Liver (tissue), 9 donors: ENCODE measurements around the gene EGFLAM. TPM values are rescaled to one million over a fixed set of nuclear protein-coding genes. Genes with fewer than 3 reads are reported as not detected.

Experiments used
- DNase-seq: peaks from one replicate; pipeline ENCODE4 v3.0.0-alpha.2; 2017; ENCODE audit warnings: low spot score
- H3K27ac ChIP-seq, 2 donors: one replicate each; pipeline ENCODE4 v1.7.0; 2013; ENCODE audit warnings: inconsistent platforms in 2 of 2, low read length in 2 of 2, control low read depth in 1 of 2, low read depth in 1 of 2, mild to moderate bottlenecking in 1 of 2
- H3K27me3 ChIP-seq, 4 donors: one replicate each; pipeline versions ENCODE4 v1.6.1 to v1.7.0; 2013; ENCODE audit warnings: low read length in 3 of 4, inconsistent platforms in 1 of 4, mild to moderate bottlenecking in 1 of 4, moderate library complexity in 1 of 4; ENCODE audit not compliant: control insufficient read depth in 4 of 4, insufficient read depth in 4 of 4
- H3K36me3 ChIP-seq, 4 donors: one replicate each; pipeline versions ENCODE4 v1.6.1 to v1.7.0; 2013; ENCODE audit warnings: low read length in 3 of 4, mild to moderate bottlenecking in 3 of 4, low read depth in 1 of 4, moderate library complexity in 1 of 4; ENCODE audit not compliant: control insufficient read depth in 4 of 4, insufficient read depth in 3 of 4
- H3K4me1 ChIP-seq, 4 donors: one replicate each; pipeline versions ENCODE4 v1.6.1 to v1.7.0; 2013; ENCODE audit warnings: low read length in 3 of 4, mild to moderate bottlenecking in 3 of 4, moderate library complexity in 1 of 4; ENCODE audit not compliant: control insufficient read depth in 4 of 4, insufficient read depth in 4 of 4
- H3K4me3 ChIP-seq, 3 donors: one replicate each; pipeline versions ENCODE4 v1.6.1 to v1.7.0; 2013; ENCODE audit warnings: low read length in 3 of 3, control low read depth in 1 of 3, low read depth in 1 of 3, mild to moderate bottlenecking in 1 of 3
- H3K9ac ChIP-seq, 2 donors: one replicate each; pipeline ENCODE4 v1.7.0; 2013; ENCODE audit warnings: low read length in 2 of 2, mild to moderate bottlenecking in 2 of 2, moderate library complexity in 2 of 2, control low read depth in 1 of 2, low read depth in 1 of 2
- H3K9me3 ChIP-seq, 4 donors: one replicate each; pipeline versions ENCODE4 v1.6.1 to v1.7.0; 2013; ENCODE audit warnings: low read length in 3 of 4; ENCODE audit not compliant: control insufficient read depth in 4 of 4
- EGR1 ChIP-seq, 2 donors: IDR thresholded peaks; 2 replicates each; pipeline ENCODE4 v1.6.1; 2016 to 2018; ENCODE audit warnings: antibody characterized with exemption in 2 of 2, low read depth in 2 of 2
- FOXA1 ChIP-seq: IDR thresholded peaks from 2 replicates; pipeline ENCODE4 v1.6.1; 2016; ENCODE audit warnings: antibody characterized with exemption
- FOXA2 ChIP-seq: IDR thresholded peaks from 2 replicates; pipeline ENCODE4 v1.6.1; 2016; ENCODE audit warnings: antibody characterized with exemption
- GABPA ChIP-seq, 2 donors: IDR thresholded peaks in 1 of 2; conservative IDR thresholded peaks in 1 of 2; 2 replicates each; pipeline ENCODE4 v1.6.1; 2016; ENCODE audit warnings: antibody characterized with exemption in 2 of 2, mild to moderate bottlenecking in 1 of 2, moderate library complexity in 1 of 2
- HNF4A ChIP-seq, 2 donors: conservative IDR thresholded peaks; 2 replicates each; pipeline ENCODE4 v1.6.1; 2016; ENCODE audit warnings: antibody characterized with exemption in 2 of 2, mild to moderate bottlenecking in 2 of 2
- HNF4G ChIP-seq: IDR thresholded peaks from 2 replicates; pipeline ENCODE4 v1.6.1; 2016; ENCODE audit warnings: antibody characterized with exemption
- JUND ChIP-seq, 2 donors: IDR thresholded peaks; 2 replicates each; pipeline ENCODE4 v1.6.1; 2016; ENCODE audit warnings: antibody characterized with exemption in 2 of 2
- NR2F2 ChIP-seq: IDR thresholded peaks from 2 replicates; pipeline ENCODE4 v1.6.1; 2016; ENCODE audit warnings: antibody characterized with exemption
- RAD21 ChIP-seq, 2 donors: IDR thresholded peaks; 2 replicates each; pipeline ENCODE4 v1.6.1; 2016; ENCODE audit warnings: antibody characterized with exemption in 2 of 2, mild to moderate bottlenecking in 2 of 2
- RXRA ChIP-seq, 2 donors: IDR thresholded peaks; 2 replicates each; pipeline ENCODE4 v1.6.1; 2017 to 2018; ENCODE audit warnings: antibody characterized with exemption in 2 of 2, mild to moderate bottlenecking in 1 of 2
- SP1 ChIP-seq: IDR thresholded peaks from 2 replicates; pipeline ENCODE4 v1.6.1; 2018; ENCODE audit warnings: antibody characterized with exemption, mild to moderate bottlenecking
- TAF1 ChIP-seq: conservative IDR thresholded peaks from 2 replicates; pipeline ENCODE4 v1.6.1; 2016; ENCODE audit warnings: antibody characterized with exemption, mild to moderate bottlenecking
- YY1 ChIP-seq: IDR thresholded peaks from 2 replicates; pipeline ENCODE4 v1.6.1; 2016; ENCODE audit warnings: antibody characterized with exemption, mild to moderate bottlenecking
- whole genome bisulfite sequencing: extraction: QIAGEN DNeasy Blood & Tissue Kit; methylation state at CpG from one replicate; pipeline ENCODE4 v1.1.7; 2013; 5-methylcytosine and 5-hydroxymethylcytosine counted together
- polyA plus RNA-seq, 2 donors: library from polyadenylated mRNA; stranded (reverse) in 1 of 2; unstranded in 1 of 2; fragments of 200-250 nt in 1 of 2; fragments of >200 nt in 1 of 2; fragmentation: Nextera tagmentation in 1 of 2; extraction: Ambion mirVana in 1 of 2; gene quantifications; one replicate each; pipeline versions ENCODE4 v1.2.1 to v1.2.3, GENCODE V29; 2013 to 2015
- total RNA-seq, 2 donors: library from RNA; depleted of rRNA; stranded (reverse); fragments of >200 nt; gene quantifications; one replicate each; pipeline ENCODE4 v1.2.3, GENCODE V29; 2014
- TF ChIP-seq, protein P1 (sequence below): fragments of 150-350 bp; IDR thresholded peaks from 2 replicates; pipeline ENCODE4 v1.5.1; 2017; ENCODE audit warnings: improper control_type of control experiment, low read depth, low read length; ENCODE audit not compliant: missing input control
- TF ChIP-seq, protein P2 (sequence below): IDR thresholded peaks from 2 replicates; pipeline ENCODE4 v1.6.1; 2016; ENCODE audit warnings: antibody characterized with exemption, mild to moderate bottlenecking
- TF ChIP-seq, protein P3 (sequence below): IDR thresholded peaks from 2 replicates; pipeline ENCODE4 v1.6.1; 2016; ENCODE audit warnings: antibody characterized with exemption
- TF ChIP-seq, protein P4 (sequence below): IDR thresholded peaks from 2 replicates; pipeline ENCODE4 v1.6.1; 2016; ENCODE audit warnings: antibody characterized with exemption
- donor health status: healthy.
- donor health status: healthy.
- donor health status: healthy.
- donor health status: healthy.
- donor health status: healthy.

Gene EGFLAM
- total and polyA plus RNA-seq, 4 donors: 1.1 to 4.9 (median 1.9) TPM

DNA sequence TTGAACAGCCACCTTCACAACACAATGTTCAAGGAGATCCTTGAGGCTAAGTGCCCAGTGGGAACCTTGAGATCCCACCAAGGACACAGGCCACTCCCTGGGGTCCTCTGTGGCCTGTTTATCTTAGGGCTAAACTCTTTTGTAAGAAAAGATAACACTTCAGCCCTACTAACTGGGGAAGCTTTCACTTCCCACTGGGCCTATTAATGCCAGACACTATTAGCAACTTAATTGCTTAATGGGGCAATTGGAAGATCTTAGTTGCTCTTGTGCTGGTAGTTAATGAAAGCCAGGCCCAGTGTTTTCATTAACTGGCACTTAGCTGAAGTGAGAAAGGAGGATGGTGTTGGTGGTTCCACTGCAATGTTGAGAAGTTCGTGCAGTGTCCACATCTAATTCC, 117.1 kb downstream of the EGFLAM start (continued):
- TF ChIP-seq, protein P1, sequence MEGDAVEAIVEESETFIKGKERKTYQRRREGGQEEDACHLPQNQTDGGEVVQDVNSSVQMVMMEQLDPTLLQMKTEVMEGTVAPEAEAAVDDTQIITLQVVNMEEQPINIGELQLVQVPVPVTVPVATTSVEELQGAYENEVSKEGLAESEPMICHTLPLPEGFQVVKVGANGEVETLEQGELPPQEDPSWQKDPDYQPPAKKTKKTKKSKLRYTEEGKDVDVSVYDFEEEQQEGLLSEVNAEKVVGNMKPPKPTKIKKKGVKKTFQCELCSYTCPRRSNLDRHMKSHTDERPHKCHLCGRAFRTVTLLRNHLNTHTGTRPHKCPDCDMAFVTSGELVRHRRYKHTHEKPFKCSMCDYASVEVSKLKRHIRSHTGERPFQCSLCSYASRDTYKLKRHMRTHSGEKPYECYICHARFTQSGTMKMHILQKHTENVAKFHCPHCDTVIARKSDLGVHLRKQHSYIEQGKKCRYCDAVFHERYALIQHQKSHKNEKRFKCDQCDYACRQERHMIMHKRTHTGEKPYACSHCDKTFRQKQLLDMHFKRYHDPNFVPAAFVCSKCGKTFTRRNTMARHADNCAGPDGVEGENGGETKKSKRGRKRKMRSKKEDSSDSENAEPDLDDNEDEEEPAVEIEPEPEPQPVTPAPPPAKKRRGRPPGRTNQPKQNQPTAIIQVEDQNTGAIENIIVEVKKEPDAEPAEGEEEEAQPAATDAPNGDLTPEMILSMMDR: no peak
- TF ChIP-seq YY1: no peak
- no peak for TF ChIP-seq TAF1
- TF ChIP-seq FOXA2: no peak
- no peak for TF ChIP-seq GABPA (IDR thresholded peaks at IDR 0.05 in 1 of 2, conservative IDR thresholded peaks at IDR 0.05 in 1 of 2)
- no peak for TF ChIP-seq HNF4A (conservative IDR thresholded peaks at IDR 0.05)

DNA sequence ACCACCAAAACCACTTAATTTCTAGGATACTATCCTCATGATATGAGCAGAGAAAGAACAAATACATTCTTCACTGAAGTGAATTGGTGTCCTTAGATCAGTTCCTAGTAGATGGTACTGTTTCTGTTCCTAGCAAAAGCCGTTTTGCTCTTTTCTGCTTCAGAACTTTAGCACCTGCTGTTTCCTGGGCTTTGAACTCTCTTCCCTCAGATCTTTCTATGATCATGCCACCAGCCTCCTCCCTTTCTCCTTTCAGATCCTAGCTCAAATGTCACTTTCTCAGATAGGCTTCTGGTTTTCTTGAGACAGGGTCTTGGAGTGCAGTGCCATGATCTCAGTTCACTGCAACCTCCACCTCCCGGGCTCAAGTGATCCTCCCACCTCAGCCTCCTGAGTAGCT, 118.0 kb downstream of the EGFLAM start:
- TF ChIP-seq SP1 (no peak), EGR1 (IDR thresholded peaks at IDR 0.05; ENCODE audit: low read depth in 2 of 2) (no peak)
- TF ChIP-seq, protein P2, sequence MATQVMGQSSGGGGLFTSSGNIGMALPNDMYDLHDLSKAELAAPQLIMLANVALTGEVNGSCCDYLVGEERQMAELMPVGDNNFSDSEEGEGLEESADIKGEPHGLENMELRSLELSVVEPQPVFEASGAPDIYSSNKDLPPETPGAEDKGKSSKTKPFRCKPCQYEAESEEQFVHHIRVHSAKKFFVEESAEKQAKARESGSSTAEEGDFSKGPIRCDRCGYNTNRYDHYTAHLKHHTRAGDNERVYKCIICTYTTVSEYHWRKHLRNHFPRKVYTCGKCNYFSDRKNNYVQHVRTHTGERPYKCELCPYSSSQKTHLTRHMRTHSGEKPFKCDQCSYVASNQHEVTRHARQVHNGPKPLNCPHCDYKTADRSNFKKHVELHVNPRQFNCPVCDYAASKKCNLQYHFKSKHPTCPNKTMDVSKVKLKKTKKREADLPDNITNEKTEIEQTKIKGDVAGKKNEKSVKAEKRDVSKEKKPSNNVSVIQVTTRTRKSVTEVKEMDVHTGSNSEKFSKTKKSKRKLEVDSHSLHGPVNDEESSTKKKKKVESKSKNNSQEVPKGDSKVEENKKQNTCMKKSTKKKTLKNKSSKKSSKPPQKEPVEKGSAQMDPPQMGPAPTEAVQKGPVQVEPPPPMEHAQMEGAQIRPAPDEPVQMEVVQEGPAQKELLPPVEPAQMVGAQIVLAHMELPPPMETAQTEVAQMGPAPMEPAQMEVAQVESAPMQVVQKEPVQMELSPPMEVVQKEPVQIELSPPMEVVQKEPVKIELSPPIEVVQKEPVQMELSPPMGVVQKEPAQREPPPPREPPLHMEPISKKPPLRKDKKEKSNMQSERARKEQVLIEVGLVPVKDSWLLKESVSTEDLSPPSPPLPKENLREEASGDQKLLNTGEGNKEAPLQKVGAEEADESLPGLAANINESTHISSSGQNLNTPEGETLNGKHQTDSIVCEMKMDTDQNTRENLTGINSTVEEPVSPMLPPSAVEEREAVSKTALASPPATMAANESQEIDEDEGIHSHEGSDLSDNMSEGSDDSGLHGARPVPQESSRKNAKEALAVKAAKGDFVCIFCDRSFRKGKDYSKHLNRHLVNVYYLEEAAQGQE: no peak
- 80% methylated on average over 2 of the region's 2 CpGs for WGBS
- Histone ChIP-seq H3K9ac (no peak overlapping the region), H3K4me1 (no peaks in the 10 kb centered on the region), H3K9me3 (no peaks in the 10 kb centered on the region), H3K27me3 (no peaks in the 10 kb centered on the region), H3K36me3 (no peaks in the 10 kb centered on the region), H3K4me3 (no peak overlapping the region), H3K27ac (no peak overlapping the region)
- no peak for DNase-seq

DNA sequence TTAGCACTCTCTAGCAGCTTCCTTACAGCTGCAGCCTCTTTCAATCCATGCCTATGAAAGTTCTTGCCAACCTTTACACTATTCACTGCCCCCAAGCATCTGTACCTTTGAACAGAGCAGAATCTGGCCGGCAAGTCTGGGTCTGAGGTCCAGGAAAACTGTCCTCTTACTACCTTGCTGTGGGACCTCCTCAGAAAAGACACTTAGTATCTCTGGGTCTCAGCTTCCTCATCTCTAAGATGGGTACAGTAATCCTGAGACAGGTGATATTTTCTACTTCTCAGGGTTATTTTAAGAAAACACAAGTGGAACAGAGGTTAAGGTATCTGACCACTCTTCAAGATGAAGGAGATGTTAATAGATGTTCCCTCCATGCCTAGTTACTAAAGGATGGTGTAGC, 120.2 kb downstream of the EGFLAM start:
- Histone ChIP-seq H3K9ac (no peak overlapping the region), H3K27me3 (no peaks in the 10 kb centered on the region), H3K36me3 (no peaks in the 10 kb centered on the region), H3K9me3 (no peaks in the 10 kb centered on the region), H3K4me1 (no peaks in the 10 kb centered on the region), H3K27ac (no peak overlapping the region), H3K4me3 (no peak overlapping the region)
- TF ChIP-seq TAF1: no peak
- TF ChIP-seq HNF4A (conservative IDR thresholded peaks at IDR 0.05): no peak
- TF ChIP-seq GABPA (IDR thresholded peaks at IDR 0.05 in 1 of 2, conservative IDR thresholded peaks at IDR 0.05 in 1 of 2): no peak
- TF ChIP-seq HNF4G: no peak
- TF ChIP-seq NR2F2: no peak
- TF ChIP-seq, protein P3, sequence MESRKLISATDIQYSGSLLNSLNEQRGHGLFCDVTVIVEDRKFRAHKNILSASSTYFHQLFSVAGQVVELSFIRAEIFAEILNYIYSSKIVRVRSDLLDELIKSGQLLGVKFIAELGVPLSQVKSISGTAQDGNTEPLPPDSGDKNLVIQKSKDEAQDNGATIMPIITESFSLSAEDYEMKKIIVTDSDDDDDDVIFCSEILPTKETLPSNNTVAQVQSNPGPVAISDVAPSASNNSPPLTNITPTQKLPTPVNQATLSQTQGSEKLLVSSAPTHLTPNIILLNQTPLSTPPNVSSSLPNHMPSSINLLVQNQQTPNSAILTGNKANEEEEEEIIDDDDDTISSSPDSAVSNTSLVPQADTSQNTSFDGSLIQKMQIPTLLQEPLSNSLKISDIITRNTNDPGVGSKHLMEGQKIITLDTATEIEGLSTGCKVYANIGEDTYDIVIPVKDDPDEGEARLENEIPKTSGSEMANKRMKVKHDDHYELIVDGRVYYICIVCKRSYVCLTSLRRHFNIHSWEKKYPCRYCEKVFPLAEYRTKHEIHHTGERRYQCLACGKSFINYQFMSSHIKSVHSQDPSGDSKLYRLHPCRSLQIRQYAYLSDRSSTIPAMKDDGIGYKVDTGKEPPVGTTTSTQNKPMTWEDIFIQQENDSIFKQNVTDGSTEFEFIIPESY: no peak
- no peak for TF ChIP-seq RAD21 (IDR thresholded peaks at IDR 0.05)
- TF ChIP-seq, protein P4, sequence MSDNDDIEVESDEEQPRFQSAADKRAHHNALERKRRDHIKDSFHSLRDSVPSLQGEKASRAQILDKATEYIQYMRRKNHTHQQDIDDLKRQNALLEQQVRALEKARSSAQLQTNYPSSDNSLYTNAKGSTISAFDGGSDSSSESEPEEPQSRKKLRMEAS: no peak
- TF ChIP-seq, protein P1: no peak
- TF ChIP-seq, protein P2: no peak
- no peak for TF ChIP-seq FOXA2
- no peak for TF ChIP-seq JUND (IDR thresholded peaks at IDR 0.05)
- TF ChIP-seq EGR1 (IDR thresholded peaks at IDR 0.05; ENCODE audit: low read depth in 2 of 2): no peak
- no peak for TF ChIP-seq RXRA (IDR thresholded peaks at IDR 0.05)
- no peak for TF ChIP-seq SP1
- TF ChIP-seq FOXA1: no peak
- no peak for DNase-seq
- 43% methylated on average over 1 of the region's 1 CpG for WGBS
